ENCODE data around the gene TRAF6.

DNA sequence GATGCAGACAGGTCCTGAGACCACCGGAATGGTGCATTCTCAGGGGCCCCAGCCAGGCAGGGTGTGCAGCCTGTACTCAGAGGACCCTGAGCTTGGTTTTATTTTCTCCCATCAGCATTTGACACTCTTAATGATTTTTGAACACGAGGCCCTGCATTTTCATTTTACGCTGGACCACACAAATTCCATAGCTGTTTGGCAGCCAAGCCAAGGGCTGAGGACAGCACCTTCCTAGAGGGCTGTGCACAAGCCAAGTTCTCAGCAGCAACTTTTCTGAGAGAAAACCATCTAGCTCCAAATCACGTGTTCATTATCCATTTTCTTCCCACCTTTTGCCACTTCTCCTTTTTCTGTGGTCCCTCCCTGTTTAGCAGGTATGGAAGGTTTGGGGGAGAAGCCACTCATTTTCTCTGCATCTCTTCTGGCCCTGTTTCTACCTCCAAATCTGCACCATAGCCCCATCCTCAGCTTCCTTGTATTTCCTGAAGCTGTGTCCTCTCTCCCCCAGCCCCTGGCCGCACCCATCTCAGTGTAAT, 60.4 kb downstream of the TRAF6 start:
- no peak for TF ChIP-seq POLR2A (IDR thresholded peaks at IDR 0.05; ENCODE audit: borderline replicate concordance, extremely low read depth, insufficient read depth, insufficient read length)
- TF ChIP-seq CTCF (IDR thresholded peaks at IDR 0.05 in 2 of 3, conservative IDR thresholded peaks at IDR 0.05 in 1 of 3; ENCODE audit: borderline replicate concordance in 1 of 3, insufficient read depth in 1 of 3, low read depth in 2 of 3, low read length in 2 of 3): no peak
- TF ChIP-seq YY1 (IDR thresholded peaks at IDR 0.05; ENCODE audit: extremely low read depth, insufficient replicate concordance, low read depth, low read length): no peak
- no peak for TF ChIP-seq JUND (IDR thresholded peaks at IDR 0.05)
- TF ChIP-seq CEBPB (IDR thresholded peaks at IDR 0.05; ENCODE audit: low read depth): no peak
- no peak for TF ChIP-seq POLR2AphosphoS5 (IDR thresholded peaks at IDR 0.05; ENCODE audit: low read depth, low read length)
- TF ChIP-seq EZH2phosphoT487 (IDR thresholded peaks at IDR 0.05; ENCODE audit: borderline replicate concordance): no peak
- TF ChIP-seq RAD21 (IDR thresholded peaks at IDR 0.05; ENCODE audit: low read depth): no peak
- TF ChIP-seq SIN3A (IDR thresholded peaks at IDR 0.05; ENCODE audit: low read depth): no peak
- TF ChIP-seq, protein P1, sequence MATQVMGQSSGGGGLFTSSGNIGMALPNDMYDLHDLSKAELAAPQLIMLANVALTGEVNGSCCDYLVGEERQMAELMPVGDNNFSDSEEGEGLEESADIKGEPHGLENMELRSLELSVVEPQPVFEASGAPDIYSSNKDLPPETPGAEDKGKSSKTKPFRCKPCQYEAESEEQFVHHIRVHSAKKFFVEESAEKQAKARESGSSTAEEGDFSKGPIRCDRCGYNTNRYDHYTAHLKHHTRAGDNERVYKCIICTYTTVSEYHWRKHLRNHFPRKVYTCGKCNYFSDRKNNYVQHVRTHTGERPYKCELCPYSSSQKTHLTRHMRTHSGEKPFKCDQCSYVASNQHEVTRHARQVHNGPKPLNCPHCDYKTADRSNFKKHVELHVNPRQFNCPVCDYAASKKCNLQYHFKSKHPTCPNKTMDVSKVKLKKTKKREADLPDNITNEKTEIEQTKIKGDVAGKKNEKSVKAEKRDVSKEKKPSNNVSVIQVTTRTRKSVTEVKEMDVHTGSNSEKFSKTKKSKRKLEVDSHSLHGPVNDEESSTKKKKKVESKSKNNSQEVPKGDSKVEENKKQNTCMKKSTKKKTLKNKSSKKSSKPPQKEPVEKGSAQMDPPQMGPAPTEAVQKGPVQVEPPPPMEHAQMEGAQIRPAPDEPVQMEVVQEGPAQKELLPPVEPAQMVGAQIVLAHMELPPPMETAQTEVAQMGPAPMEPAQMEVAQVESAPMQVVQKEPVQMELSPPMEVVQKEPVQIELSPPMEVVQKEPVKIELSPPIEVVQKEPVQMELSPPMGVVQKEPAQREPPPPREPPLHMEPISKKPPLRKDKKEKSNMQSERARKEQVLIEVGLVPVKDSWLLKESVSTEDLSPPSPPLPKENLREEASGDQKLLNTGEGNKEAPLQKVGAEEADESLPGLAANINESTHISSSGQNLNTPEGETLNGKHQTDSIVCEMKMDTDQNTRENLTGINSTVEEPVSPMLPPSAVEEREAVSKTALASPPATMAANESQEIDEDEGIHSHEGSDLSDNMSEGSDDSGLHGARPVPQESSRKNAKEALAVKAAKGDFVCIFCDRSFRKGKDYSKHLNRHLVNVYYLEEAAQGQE (IDR thresholded peaks at IDR 0.05; ENCODE audit: low read depth): no peak

All from HCT116 (cell line).